ENCODE measurements around the gene RRP36.

- TF ChIP-seq CTCF (IDR thresholded peaks at IDR 0.05) = no peak
- no peak for TF ChIP-seq POLR2A (IDR thresholded peaks at IDR 0.05)
These were observed 33.0 kb downstream of the RRP36 start for GRCh38 chr6:43054206-43054943.
